T-helper 1 cell (primary cell): ENCODE results near the gene TBC1D16.

ENCODE experiments used
- DNase-seq, 5 donors: peaks; one replicate each; pipeline ENCODE4 v3.0.0-alpha.2; 2012 to 2020

The TBC1D16 gene

DNA sequence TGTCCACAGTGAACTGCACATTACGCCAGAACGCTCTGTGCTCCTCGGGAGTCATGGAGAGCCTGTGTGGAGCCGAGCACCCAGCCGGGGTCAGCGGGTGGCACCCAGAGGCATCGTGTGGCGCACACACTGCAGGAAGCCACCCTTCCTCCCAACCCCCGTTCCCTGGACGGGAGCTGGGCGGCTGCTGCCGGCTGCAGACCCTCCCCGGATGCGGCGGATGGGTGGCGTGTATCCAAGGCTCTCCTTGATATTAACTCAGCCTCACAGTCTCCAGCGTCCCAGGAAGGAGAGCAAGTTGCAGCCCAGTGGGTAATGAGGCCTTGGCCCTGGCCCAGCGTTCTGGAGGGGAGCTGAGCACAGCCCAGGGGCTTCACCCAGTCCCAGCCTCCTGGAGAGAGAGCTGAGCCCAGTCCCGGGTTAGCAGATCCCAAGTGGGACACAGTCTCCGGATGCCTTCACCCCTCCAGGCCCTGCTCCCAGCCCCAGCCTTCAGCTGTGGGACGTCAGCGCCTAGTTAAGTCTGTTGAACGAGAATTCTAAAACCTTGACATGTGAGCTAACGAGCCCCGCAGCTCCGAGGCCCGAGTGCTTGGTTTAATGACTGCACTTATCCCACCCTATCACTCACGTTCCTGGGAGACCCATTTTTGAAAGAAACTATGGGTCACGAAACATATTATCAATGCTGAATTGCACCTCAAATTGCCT, 86.6 kb downstream of the TBC1D16 start:
- no peak for DNase-seq

DNA sequence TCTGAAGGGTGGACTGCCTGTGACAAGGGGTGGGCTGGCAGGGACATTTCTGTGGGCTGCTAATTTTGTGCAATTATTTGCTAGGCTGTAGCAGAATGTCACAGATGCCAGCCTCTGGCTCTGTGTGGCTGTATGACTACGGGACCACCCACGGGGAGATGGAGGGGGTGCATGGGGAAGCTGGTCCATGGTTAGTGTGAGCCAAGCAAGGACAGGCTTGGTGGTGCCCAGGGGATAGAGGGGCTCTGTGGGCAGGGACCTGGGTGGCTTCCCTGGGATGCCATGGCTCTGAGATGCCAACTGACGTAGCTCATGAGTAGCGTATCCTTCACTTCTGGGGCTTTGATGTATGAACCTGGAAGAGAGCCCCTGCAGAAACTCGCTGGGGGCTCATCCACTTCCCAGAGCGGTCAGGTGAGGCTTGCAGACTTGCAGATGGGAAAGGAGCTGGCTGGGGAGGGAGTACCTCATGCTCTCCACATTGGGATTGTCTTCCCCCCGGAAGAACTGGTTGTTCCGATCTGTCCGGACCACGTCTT, 87.2 kb downstream of the TBC1D16 start:
- DNase-seq, result no peak

DNA sequence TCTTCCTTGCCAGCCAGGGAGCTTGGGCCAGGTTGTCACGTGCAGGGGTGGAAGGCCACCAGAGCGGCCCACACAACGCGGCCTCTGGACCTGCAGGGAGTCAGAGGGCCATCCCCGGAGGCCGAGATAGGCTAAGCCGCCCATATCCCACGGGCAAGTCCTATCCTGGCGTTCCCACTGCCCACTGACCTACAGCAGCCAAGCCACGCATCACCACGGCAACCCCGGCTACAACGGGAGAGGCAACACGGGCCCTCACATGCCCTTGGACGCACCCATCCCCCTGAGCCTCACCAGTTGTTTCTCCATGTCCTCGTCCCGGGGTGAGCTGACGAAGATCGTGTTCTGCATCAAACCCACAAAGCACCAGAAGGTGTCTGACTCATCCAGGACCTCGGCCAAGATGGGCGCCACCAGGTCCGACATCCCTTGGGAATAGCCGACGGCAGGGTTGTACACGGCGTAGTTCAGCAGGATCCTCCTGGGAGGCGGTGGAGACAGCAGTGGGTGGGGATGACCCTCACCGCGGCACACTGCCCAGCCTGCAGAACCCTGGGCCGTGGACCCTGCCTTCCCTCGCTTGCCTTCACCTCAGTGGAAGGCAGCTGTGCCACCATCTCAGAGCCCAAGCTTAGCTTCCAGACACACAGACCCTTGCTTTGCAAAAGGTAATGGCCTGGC, 88.2 kb downstream of the TBC1D16 start:
- no peak for DNase-seq

DNA sequence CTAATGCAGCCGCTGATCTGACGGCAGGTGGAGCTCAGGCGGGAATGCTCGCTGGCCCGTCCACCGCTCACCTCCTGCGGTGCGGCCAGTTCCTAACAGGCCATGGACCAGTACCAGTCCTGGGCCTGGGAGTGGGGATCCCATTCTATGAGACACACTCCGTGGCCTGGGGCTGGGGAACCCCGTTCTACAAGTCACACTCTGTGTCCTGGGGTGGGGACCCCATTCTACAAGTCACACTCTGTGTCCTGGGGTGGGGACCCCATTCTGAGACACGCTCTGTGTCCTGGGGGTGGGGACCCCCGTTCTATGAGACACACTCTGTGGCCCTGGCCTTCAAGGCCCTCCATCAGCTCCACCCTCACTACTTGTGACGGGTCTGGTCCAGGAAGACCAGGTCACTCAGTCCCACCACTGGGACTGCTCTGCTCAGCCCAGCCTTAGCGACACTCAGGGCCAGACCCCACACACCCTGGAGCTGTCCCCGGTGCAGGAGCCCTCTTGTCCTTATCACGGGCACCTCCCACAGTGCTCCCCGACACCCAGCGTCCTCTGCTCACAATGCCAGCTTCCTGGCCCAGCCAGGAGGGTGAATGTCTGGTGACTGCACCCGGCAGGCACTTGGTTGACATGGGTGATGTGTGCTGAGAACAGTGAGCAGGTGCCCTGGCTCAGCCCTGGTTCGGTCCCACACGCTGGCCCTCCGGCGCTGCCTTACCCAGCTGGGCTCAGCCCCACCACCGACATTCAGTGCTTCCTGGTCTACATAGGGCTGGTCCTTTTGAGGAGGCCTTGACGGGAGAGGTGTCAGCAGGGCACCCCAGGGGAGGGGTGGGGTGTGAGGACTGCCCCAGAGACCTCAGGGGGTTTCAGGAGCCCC, 89.1 kb downstream of the TBC1D16 start:
- no peak for DNase-seq

DNA sequence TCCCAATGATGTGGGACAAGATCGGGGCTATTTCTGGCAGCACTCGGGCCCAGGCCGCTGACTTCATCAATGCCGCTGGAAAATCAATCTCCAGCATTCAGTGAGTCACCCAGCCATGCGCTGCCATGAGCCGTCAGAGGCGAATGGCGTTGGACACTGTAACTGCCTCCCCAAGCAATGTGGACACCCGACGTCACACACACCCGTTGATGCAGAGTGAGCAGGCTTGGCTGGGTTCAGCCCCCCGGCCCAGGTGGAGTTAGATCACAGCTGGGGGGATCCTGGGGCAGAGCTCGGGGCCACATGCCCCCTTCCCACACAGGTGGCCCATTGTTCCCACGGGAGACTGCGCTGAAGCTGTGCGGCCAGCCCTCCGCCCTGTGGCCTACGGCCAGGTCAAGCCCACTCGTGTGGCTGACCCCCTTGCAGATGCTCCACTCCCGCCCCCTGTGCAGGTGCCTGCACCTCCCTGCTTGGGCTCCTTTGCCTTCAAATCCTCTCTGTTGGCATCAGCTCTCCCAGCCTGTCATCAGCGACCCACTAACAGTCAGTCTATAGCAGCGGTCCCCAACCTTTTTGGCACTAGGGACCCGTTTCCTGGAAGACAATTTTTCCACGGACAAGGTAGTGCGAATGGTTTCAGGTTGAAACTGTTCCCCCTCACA, 89.9 kb downstream of the TBC1D16 start:
- no peak for DNase-seq

DNA sequence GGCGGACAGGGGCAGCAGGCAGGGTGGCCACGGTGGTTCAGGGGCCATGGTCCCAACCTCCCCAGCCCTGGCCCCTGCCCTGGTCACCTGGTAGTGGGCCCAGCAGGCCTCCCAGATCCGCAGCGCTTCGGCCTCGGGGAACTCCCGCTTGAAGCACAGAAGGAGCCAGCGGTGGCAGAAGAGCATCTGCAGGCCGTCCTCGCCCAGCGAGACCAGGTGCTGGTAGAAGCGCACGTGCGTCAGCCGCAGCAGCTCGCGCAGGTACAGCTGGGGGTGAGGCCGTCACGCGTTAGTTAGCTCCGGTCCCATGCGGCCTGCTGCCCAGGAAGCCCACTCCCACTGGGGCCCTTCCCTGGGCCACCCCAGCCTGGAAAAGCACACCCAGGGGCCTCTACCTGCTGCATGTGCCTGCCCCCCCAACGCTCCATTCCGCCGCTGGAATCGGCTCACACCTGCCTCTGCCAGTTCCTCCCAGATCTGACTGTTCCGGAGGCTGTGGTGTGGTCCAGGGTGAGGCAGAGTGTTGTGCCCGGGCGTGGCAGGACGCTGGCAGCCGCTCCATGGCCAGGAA, 90.8 kb downstream of the TBC1D16 start:
- DNase-seq, result no peak

DNA sequence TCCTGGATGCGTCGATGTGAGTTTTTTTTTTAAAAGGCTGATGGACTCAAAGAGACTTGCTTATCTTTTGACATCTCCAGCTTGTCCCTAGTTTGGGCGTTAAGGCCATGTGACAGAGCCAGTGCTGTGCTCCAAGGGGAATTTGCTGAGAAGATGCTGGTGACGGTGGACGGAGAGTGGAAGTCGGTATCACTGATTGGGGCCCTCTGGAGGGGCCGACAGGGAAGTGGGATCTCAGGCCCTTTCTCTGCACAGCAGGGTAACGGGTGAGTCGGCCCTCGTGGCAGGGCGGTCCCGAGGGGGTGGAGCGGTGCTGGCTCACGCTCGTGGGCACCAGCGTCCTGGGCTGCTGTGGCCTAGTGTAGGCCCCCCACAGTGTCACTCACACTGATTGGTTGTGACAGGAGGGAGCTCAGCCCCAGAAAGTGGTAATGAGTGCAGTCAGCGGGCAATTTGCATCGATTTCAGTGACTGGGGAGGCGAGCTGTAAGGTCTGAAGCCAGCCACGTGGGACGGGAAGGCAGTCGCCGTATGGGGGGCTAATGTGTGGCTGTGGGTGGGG, 91.3 kb downstream of the TBC1D16 start:
- no peak for DNase-seq

DNA sequence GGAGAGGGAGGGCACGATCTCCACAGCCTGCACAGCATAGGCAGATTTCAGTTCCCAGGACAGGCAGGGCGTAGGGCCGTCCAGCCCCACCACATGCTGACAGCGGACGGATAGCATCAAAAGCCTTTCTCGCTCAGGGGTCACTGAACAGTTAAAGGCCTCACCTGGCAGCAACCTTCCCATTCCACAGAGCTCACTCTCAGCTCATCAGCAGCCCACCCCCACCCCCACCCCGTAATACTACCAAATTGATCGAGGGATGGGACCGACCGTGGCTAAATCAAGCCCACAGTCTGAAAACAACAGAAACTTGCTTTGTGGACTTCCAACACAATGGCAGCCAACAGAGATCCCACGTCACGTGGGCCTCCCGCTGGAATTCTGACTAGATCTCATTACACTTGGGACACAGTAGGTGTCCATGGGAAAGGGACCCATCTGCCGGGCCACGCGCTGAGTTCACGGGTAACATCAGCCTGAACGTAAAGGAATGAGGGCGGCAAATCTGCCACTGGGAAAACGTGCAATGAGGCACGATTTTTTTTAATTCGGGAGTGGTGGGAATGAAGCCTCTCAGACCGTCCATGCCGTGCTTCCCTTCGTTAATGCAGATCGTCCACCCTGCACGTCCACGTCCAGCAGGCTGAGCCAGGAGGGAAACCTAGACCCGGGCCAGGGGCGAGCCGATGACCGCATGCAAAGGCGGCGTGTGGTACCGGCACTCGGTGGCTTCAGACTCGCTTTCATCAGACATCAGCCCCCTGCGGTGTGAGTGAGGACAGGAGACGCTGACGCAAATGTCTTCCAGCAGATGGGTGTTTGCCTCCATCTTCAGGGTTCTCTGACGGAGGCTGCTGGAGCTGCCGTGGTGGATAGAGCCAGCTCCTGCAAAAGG, 92.1 kb downstream of the TBC1D16 start:
- DNase-seq, result no peak

DNA sequence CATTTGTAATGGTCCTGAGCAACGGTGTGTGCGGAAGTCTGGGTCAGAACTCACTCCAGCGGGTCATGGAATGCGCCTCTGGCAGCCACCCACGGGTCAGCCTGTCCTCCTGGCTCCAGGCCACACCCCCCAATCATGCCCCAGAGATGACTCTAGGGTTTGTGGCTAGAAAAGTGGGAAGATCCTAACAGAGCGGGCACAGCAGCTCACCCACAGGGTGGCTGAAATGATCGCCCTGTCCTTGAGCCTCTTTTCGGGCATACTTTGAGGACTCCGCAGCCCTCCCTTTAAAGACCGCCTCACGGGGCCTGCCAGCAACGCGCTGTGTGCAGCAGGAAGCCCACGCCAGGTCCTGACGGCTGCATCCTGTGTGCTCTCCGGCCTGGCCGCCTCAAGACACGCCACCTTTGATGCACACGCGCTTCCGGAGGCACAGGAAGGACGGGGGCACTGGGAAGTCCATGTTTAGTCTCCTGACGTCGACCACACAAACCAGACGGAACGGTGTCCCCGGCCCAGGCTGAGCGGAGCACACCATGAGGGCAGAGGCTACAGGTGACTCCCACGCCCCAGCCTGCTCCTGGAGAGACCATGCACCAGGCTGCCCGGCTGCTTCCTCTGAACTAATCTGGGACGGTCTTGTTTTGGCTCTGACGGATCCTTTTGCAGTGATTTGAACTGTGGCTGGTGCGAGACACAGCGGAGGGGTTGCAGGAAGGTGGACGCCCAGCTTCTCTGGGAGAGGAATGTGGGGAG, 92.9 kb downstream of the TBC1D16 start:
- peak in 1 of 5 donors; percentile 78 for DNase-seq

DNA sequence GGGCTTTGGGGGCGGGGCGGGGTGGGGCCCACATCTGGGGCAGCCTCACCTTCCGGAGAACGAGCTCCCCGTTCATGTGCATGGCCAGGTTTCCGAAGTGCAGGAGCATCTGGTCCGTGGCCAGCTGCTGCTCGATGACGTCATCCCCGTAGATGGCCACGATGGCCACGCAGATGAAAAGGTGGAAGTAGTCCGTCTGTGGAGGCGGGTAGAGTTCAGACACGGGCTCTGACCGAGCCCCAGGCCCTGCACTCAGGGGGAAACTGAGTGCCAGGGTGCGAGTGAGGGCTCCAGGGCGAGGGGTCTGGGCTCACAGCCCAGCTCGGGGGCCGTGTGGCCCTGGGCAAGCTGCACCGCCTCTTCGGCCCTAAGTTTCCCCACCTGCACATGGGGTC, 93.7 kb downstream of the TBC1D16 start:
- DNase-seq, result no peak

DNA sequence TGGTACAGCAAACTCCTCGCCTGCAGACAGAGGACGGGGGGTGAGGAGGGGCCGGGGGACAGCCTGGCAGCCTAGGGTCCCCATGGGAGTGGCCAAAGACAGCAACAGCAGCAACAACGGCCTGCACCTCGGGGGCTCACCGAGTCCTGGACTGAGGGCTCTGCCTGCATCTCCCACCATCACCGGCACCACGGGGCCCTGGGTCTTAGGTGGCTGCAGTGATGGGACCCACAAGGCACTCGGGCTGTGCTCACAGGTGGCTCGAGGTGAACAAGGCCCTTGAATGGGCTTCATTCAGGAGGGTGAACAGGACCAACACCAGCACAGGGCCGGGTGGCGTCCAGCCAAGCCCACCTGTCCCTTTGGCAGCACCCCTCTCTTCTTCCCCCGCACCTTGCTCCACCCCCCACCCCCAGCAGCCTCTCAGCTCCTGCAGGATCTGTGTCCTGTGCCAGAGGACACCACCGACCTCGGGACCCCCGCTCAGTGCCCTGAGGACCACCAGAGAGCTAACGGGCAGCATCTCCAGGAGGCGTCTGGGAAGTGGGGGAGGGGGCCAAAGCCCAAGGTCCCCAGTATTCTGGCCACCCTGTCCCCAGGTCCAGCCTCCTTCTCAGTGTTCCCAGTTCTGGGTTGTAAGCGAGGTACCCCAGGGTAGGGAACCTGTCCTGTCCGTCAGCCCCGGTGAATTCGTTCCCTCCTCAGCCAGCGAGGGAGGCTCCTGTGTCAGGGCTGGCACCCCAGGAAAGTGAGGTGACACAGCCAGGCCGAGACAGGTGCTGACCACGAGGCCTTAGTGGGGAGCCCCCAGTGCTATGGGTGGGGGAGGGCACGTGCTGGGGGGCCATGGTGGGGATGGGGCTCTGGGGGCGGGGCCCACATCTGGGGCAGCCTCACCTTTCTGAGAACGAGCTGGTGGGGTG, 94.3 kb downstream of the TBC1D16 start:
- no peak for DNase-seq

DNA sequence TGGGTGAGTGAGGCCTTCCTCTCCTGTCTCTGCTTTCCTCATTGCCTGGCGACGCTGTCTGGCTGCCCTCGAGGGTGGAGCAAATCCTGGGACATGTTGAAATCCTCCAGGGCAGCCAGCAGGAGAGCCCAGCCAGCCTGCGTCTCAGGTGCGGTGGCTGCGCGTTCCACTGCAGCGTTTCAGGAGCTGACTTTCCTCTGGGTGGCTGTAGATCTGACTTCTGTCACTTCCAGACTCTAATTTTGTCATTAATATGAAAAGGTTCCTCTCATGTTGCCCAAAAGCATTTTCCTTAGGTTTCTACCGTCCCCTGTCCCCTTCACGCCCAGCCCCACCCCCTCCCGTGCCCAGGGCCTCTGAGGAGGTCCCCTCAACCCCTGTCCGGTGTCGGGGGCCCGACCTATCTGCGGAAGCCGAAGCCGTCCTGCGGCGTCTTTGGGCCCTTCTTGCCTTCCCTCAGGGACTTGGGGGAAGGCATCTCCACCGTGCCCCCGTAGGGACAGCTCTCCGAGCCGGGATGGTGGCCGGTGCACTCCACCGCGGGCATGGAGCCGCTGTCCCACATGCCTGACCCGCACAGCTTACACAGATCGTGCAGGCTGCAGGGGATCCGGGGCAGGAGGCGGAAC, 95.1 kb downstream of the TBC1D16 start:
- no peak for DNase-seq

DNA sequence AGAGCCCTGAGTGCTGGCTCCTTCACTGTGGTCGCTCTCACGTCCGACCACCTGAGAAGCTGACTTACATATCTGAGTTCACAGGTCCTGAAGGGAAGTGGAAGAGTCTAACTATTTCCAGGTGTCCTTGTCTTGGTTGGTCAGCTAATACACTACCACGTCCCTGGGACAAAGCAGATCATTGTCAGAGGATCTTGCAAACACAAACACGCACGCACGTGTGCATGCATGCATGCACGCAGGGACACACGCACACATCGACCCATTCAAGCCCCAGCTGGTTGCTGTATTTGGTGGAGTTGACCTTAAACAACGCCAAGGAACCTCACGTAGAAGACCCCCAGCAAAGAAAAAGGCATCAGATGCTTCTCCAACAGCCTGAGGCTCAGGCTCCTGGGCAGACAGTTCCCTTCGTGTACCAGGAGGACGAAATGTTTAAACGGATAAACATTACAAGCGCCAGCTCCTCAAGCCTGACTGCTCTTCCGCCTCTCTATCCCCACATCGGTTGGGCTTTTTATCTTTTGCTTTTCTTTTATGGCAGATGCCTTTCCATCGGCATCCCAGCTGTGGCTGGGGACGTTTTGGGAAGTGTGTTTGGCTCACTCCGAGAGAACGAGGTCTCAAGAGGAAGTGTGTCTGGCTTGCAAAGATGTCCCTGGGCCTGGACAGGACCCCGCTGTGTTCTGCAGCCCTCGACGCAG, 95.8 kb downstream of the TBC1D16 start:
- no peak for DNase-seq

DNA sequence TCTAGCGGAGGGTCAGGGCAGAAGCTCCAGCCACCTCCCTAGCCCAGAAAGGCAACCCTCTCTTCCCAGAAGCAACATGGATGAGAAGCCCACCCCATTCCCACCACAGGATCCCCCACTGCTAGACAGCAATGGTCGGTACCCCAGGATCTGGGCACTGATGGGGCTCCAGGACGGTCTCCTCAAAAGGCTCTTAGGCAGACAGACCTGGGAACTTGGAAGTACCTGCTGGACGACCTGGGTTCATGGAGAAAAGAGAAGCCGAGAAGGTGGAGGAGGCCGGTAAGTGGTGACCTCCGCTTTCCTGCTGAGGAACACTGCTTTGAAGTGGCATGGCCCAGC, 96.6 kb downstream of the TBC1D16 start:
- DNase-seq, result no peak

DNA sequence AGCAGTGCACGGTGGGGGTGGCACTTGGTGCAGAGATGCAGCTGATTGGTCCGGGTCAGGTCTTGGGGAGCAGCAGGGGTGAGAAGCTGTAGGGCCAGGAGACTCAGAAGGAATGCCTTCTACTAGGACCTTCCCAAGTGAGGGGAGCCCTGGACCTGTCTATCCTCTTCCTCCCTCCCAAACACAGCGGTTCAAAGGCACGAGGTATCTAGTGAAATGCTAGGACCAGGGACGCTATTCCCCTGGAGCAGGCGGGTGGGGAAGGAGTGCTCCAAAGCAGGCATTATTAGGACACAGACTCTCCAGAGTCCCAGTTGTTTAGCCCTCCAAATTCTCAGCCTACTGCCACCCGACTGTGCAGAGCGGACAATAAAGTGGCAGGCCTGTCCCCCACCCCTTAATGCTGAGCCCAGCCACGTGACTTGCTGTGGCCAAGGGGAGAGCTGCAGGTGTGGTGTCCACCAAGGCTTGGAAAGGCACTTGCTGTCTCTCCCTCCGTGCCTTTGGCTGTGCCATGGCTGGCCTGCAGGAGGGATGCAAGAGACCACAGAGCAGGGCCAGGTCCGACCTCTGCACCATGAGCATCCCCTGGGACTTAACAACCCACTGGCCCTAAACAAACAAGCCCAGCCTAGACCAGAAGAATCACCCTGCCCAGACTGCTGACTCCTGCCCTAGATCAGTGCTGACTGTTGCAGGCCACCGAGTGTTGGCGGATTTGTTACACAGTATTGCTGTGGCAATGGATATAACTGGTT, 97.2 kb downstream of the TBC1D16 start:
- DNase-seq, result no peak

DNA sequence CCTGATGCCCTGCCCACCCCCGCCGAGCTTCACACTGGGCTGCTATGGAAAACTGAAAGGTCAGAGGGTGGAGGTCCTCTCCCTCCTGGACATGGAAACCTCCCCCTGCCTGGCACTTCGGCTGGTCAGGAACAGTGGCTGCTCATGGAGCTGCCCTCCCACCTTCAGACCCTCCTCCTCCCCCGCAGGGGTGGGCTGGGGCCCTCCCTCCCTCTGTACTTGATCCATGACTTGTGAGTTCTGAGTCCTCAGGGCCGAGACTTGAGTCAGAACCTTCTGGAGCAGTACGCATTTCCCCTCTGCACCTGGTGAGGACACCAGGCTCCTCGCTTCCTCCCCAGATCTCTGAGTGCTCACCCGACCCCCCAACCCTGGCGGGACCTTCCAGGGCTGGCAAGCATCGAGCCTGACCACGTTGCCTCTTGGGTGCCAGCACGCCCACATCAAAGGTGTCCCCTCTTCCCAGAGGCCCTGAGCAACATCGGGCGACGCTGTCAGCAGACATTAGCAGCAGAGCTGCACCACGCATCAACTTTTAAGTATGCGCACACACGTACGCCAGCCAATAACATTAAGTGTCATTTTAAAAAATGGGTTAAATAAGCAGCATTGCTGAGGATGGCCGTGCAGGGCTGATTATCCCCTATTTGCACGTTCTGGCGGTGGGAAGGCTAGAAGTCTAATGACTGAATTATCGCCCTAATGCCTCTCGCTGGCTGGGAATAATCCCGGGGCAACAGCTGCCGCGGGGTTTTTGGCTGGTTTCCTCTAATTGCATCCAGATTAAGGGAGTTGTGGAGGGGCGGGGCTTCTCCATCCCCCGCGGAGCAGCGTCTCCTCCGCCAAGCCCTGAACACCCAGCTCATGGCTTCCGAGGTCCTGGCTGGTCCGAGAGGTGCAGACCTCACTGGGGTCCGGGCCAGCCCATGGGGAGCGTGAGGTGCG, 98.0 kb downstream of the TBC1D16 start:
- no peak for DNase-seq
